ENCODE data around the gene SEC31B. TPM values are rescaled to one million over a fixed set of nuclear protein-coding genes. Genes with fewer than 3 reads are reported as not detected.

The SEC31B gene
- total RNA-seq, 2 donors from 2014 or later: 6.3 to 13.2 TPM

GRCh38 chr10:100528921-100529474, 9.3 kb upstream of the SEC31B start:
- DNase-seq: no peak
- intact Hi-C loops (cut with DNase I): no loop called here
- TF ChIP-seq CTCF (IDR thresholded peaks at IDR 0.05): no peak

GRCh38 chr10:100528123-100528886, 8.6 kb upstream of the SEC31B start:
- Histone ChIP-seq H3K36me3 (peaks cover 5% of the 10 kb centered on the region), H3K4me1 (no peaks in the 10 kb centered on the region), H3K9me3 (no peaks in the 10 kb centered on the region), H3K9ac (ENCODE audit: low read depth in 2 of 2, low read length in 2 of 2) (peak overlapping the region; percentile 12 to 96), H3K27ac (no peak overlapping the region), H3K27me3 (no peaks in the 10 kb centered on the region), H3K4me3 (peak overlapping the region; percentile 96)
- intact Hi-C loops (cut with DNase I): no loop called here
- DNase-seq: no peak
- no peak for TF ChIP-seq CTCF (IDR thresholded peaks at IDR 0.05)

More at GRCh38 chr10:100528921-100529474, 9.3 kb upstream of the SEC31B start:
- Histone ChIP-seq H3K27ac (peak overlapping the region; percentile 56), H3K27me3 (no peaks in the 10 kb centered on the region), H3K36me3 (peaks cover 5% of the 10 kb centered on the region), H3K9me3 (no peaks in the 10 kb centered on the region), H3K4me3 (peak overlapping the region; percentile 96), H3K4me1 (no peaks in the 10 kb centered on the region), H3K9ac (ENCODE audit: low read depth in 2 of 2, low read length in 2 of 2) (peak overlapping the region; percentile 87 to 96)

- H3K36me3 ChIP-seq: peaks cover 9% of the 10 kb centered on the region
- no peaks in the 10 kb centered on the region for H3K4me1 ChIP-seq
- H3K9ac ChIP-seq (ENCODE audit: low read depth in 2 of 2, low read length in 2 of 2): no peak overlapping the region
- DNase-seq: no peak
- intact Hi-C loops (cut with DNase I): no loop called here
- no peak overlapping the region for H3K4me3 ChIP-seq
- no peaks in the 10 kb centered on the region for H3K9me3 ChIP-seq
- peaks cover 1% of the 10 kb centered on the region for H3K27me3 ChIP-seq
- TF ChIP-seq CTCF (IDR thresholded peaks at IDR 0.05): no peak
- H3K27ac ChIP-seq: no peak overlapping the region
Observed at GRCh38 chr10:100524638-100525037, 5.0 kb upstream of the SEC31B start.

GRCh38 chr10:100524206-100524605, 4.5 kb upstream of the SEC31B start:
- Histone ChIP-seq H3K9me3 (no peaks in the 10 kb centered on the region), H3K27me3 (peaks cover 3% of the 10 kb centered on the region), H3K9ac (ENCODE audit: low read depth in 2 of 2, low read length in 2 of 2) (no peak overlapping the region), H3K4me3 (no peak overlapping the region), H3K4me1 (no peaks in the 10 kb centered on the region), H3K36me3 (peaks cover 9% of the 10 kb centered on the region), H3K27ac (no peak overlapping the region)
- no peak for DNase-seq
- intact Hi-C loops (cut with DNase I): no loop called here
- no peak for TF ChIP-seq CTCF (IDR thresholded peaks at IDR 0.05)

- no peak overlapping the region for H3K4me3 ChIP-seq
- no peak for TF ChIP-seq CTCF (IDR thresholded peaks at IDR 0.05)
- H3K9me3 ChIP-seq: no peaks in the 10 kb centered on the region
- no peaks in the 10 kb centered on the region for H3K4me1 ChIP-seq
- intact Hi-C loops (cut with DNase I): no loop called here
- DNase-seq: no peak
- peaks cover 3% of the 10 kb centered on the region for H3K27me3 ChIP-seq
- H3K27ac ChIP-seq: no peak overlapping the region
- H3K36me3 ChIP-seq: peaks cover 9% of the 10 kb centered on the region
- H3K9ac ChIP-seq (ENCODE audit: low read depth in 2 of 2, low read length in 2 of 2): no peak overlapping the region
Observed at GRCh38 chr10:100522945-100523344, 3.3 kb upstream of the SEC31B start.

Data from colonic mucosa (tissue), 4 donors.